CD8-positive, alpha-beta memory T cell (primary cell): ENCODE measurements around the gene MIEF1. TPM values are rescaled to one million over a fixed set of nuclear protein-coding genes. Genes with fewer than 3 reads are reported as not detected.

Experiments used
- polyA plus RNA-seq: library from polyadenylated mRNA; unstranded; fragments of 300-500 nt; fragmentation: Illumina TruSeq; gene quantifications from one replicate; pipeline ENCODE4 v1.2.3, GENCODE V29; 2021
- total RNA-seq, 2 experiments: library from RNA; stranded (reverse); gene quantifications; one replicate each; pipeline ENCODE4 v1.2.3, GENCODE V29; 2021

The MIEF1 gene
- total and polyA plus RNA-seq, 3 experiments from 2014 or later = 29.4 to 60.9 (median 59.9) TPM

Other genes with a start within 250 kb of the MIEF1 start
- 1,000 to 10,000 TPM; 2,574 to 2,607 TPM for gene RPL3, start 182.7 kb upstream of the MIEF1 start, total RNA-seq
- gene RPL3, start 182.7 kb upstream of the MIEF1 start, polyA plus RNA-seq = 3,654 TPM
- gene SYNGR1, start 152.3 kb upstream of the MIEF1 start, total RNA-seq = 1 to 10 TPM; 2.4 to 2.9 TPM
- gene SYNGR1, start 152.3 kb upstream of the MIEF1 start, polyA plus RNA-seq = 10.1 TPM
- 10 to 100 TPM; 19.9 to 21.0 TPM for gene TAB1, start 102.5 kb upstream of the MIEF1 start, total RNA-seq
- gene TAB1, start 102.5 kb upstream of the MIEF1 start, polyA plus RNA-seq = 4.1 TPM
- under 1 TPM; 0.27 to 0.37 TPM for gene MGAT3, start 45.3 kb upstream of the MIEF1 start, total RNA-seq
- gene MGAT3, start 45.3 kb upstream of the MIEF1 start, polyA plus RNA-seq = 0.03 TPM
- 100 to 1,000 TPM; 757 to 758 TPM for gene ATF4, start 18.3 kb downstream of the MIEF1 start, total RNA-seq
- gene ATF4, start 18.3 kb downstream of the MIEF1 start, polyA plus RNA-seq = 103 TPM
- 100 to 1,000 TPM; 158 to 160 TPM for gene RPS19BP1, start 30.5 kb downstream of the MIEF1 start, total RNA-seq
- gene RPS19BP1, start 30.5 kb downstream of the MIEF1 start, polyA plus RNA-seq = 128 TPM
- gene CACNA1I, start 68.5 kb downstream of the MIEF1 start, total RNA-seq = 1 to 10 TPM; 4.6 TPM
- 0.71 TPM for gene CACNA1I, start 68.5 kb downstream of the MIEF1 start, polyA plus RNA-seq